Activated CD4-positive, CD25-positive, alpha-beta regulatory T cell (primary cell): ENCODE results near the gene ATRNL1.
"Not testable (repeated sequence)": the region's sequence is repeated elsewhere in the genome, so short reads cannot be mapped to it uniquely, and the experiment has no call there.

Experiments used
- DNase-seq, 4 experiments: peaks; one replicate each; lab custom pipeline; 2025; lab: John Stamatoyannopoulos, UW

The ATRNL1 gene

GRCh38 chr10:115628616-115629015, 535.5 kb downstream of the ATRNL1 start:
- no peak for DNase-seq

DNA sequence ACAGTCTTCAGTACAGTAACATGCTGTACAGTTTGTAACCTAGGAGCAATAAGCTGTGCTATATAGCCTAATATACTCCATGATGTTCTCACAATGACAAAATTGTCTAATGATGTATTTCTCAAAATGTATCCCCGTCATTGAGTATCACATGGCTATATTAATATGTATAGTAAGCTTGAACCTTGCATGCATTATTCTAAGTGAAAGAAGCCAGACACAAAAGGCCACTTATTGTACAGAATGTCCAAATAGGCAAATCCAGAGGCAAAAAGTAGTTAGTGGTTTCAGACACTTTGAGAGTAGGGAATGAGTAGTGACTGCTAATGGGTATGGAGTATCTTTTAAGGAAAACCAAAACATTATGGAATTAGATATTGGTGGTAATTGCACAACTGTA, 545.1 kb downstream of the ATRNL1 start:
- DNase-seq: no peak

- no peak for DNase-seq
These were observed 556.1 kb downstream of the ATRNL1 start for GRCh38 chr10:115649217-115649616.

GRCh38 chr10:115653473-115653872, 560.3 kb downstream of the ATRNL1 start:
- no peak for DNase-seq

GRCh38 chr10:115654961-115655360, 561.8 kb downstream of the ATRNL1 start:
- no peak for DNase-seq

- DNase-seq: no peak
These were observed 564.1 kb downstream of the ATRNL1 start for GRCh38 chr10:115657161-115657860.

DNA sequence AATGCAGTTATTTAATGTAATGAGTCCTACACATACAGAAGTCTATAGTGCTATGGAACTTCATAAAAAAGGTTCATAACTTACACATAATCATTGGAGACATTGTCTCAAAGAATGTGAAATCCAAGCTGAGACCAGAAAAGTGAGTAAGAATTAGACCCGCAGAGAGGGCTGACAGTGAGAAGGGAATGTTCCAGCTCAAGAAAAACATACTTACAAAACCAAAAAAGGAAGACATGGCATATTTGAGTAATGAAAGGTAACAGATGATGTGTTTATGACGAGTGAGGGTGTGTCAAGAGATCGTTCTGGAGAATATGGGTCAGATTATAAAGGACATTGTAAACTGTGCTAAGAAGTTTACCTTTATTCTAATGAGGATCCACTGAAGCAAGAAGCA, 566.5 kb downstream of the ATRNL1 start:
- DNase-seq: no peak

DNA sequence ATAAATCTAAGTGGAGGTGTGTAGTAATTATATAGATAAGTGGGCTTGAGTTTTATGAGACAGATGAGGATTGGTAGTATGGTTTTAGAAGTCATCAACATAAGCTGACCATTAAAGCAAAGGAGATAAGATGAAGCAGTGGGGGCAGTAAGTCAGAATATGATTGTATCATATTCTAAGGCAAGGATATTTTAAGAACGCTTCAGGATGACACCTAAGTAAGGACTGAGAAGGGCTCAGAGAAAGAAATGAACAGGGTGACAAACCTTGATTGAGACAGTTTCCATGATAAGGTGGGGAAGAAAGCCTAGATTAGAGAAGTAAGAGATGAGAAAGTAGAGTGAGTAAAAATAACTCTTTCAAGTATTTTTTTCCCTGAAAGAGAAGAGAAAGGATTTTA, 567.2 kb downstream of the ATRNL1 start:
- no peak for DNase-seq

- no peak for DNase-seq
These were observed 569.3 kb downstream of the ATRNL1 start for GRCh38 chr10:115662422-115662821.

DNA sequence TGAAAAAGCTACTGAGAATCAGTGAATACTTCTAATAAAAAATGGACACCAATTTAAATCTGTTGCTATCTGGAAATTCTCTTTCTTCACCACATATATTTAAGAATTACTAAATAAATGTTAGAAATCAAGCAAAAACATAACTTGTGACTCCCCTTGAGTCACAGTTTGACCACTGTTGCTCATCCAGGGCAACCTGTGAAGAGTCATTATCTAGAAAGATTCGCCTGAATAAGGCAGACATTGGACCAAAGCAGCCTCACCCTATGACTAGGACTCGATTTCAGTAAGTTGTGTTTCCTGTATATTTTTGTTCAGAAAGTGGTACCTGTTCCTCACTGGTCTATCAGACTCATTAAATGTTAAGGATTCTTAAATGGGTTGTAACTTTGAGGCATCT, 572.4 kb downstream of the ATRNL1 start:
- no peak for DNase-seq

DNA sequence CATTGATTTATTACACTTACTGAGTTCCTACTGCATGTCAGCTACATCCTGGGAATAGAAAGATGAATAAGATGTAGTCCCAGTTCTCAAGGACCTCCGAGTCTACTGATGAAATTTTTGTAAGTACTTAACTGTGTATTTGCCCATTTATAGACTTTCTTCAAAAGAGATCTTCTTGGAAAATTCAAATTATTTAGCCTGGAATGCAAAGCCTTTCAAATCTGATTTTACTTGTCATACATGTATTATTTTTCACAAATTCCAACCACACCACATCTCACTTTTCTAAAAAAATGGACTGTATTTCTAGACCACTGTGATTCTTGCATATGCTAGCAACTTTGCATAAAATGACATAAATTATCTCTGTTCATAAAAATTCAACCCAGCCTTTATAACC, 581.3 kb downstream of the ATRNL1 start:
- DNase-seq: no peak

DNA sequence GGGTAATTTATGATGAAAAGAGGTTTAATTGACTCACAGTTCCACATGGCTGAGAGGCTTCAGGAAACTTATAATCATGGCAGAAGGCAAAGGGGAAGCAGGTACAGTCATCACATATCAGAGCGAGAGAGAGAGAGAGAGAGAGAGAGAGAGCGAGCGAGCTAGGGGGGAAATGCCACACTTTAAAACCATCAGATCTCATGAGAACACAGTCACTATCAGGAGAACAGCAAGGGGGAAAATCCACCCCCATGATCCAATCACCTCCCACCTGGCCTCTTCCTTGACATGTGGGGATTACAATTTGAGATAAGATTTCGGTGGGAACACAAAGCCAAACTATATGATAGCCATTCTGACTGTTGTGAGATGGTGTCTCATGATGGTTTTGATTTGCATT, 603.6 kb downstream of the ATRNL1 start:
- DNase-seq: no peak

DNA sequence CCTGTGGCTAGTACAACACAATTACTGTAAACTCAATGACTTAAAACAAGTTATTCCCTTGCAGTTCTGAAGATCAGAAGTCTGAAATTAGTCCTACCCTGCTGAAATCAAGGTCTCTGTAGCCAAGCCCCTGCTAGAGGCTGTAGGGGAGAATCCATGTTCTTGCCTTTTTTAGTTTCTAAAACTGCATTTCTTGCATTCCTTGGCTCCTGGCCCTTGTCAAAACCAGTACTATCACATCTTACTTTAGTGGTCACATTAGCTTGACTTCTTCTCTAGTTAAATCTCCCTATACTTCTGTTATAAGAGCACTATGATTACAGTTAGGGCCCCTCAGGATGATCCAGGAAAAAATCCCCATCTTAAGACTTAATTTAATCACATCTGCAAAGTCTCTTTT, 612.9 kb downstream of the ATRNL1 start:
- no peak for DNase-seq

DNA sequence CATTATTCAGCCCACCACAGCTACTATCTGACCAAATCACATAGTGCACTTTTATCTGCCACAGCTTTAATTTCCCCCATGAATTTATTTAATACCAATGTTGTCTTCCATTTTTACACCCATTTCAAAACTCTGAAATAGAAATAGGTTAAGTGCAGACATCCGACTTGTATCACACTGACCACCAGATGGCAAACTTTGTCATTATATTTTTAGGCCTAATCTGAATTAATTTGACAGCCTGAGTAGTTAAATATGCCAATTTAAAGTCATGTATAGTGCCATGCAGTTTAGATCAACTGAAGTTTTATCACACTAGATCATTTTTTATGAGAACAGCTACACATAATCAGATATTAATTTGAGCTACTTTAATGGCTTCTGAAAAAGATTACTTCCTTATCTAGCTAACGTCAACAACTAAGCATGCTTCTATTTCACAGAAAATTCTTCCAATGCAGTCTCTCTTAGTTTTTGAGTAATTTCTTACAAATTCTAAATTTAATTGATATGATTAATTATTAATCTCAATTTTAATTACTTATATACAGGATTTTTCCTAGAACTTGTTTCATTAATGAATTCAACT, 613.4 kb downstream of the ATRNL1 start:
- no peak for DNase-seq

DNA sequence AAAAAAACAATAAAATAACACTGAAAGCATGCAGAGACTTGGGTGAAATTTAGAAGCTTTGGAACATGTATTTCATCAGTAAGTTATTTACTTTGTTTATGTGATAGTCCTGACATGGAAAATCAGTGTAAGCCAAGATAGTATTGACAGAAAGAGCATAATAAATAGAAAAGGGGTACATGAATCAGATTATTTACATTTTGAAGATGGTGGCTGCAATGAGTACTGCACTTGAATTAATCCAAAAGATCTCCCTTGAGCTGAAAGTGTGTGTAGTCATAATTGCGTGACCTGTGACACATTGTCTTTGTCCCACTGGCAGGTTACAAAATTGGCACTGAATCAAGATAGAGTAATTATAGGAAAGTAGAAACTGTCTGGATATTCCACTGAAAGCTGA, 617.0 kb downstream of the ATRNL1 start:
- no peak for DNase-seq

DNA sequence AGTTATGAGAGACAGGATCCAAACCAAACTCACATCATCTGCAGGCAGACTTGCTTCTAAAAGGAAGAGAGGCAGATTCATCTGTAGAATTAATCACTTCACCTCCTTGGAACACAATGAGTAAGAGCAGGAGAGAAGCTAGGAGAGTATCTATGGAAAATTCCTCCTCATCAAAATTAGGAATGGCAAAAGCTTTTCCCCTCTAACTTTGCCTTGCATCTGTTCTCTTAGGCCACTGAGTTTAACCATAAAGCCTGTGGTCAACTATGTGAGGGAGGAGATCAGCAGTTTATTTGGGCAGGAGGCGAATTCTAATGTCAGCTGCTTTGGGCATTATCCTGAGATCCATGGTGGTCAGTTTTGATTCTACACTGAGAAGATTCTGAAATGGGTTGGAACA, 618.1 kb downstream of the ATRNL1 start:
- no peak for DNase-seq

DNA sequence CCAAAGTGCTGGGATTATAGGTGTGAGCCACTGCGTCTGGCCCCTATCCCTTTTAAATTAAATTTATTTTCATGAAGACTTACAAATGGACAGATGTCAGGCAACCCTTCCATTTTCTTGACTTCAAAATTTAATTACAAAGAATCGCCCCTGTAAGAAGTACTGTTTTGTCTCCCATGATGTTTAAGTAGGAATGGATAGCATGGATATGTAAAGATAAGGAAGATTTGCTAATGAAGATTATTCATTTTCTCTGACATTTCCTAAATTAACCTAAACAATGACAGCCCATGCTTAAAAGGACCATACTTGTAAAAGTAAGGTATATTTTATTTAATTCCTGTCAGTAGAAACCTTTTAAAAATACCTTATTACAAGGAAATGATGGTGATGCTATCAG, 627.0 kb downstream of the ATRNL1 start:
- DNase-seq: no peak

GRCh38 chr10:115727129-115727528, 634.0 kb downstream of the ATRNL1 start:
- DNase-seq: no peak

- no peak for DNase-seq
These were observed 650.9 kb downstream of the ATRNL1 start for GRCh38 chr10:115744089-115744488.

GRCh38 chr10:115745943-115746342, 652.8 kb downstream of the ATRNL1 start:
- no peak for DNase-seq

DNA sequence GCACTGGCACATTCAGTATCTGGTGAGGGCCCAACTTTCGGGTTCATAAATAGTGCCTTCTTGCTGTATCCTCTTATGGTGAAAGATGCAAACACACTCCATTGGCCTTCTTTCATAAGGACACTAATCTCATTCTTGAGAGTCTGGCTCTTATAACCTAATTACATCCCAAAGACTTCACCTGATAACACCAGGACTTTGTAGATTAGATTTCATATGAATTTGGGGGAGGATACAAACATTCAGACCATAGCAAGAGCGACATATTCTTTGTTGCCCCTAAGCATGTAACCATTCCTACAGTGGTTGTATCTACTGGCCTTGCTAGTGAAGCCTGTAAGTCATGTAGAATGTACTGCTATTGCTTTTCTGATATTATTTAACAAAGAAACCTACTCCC, 654.6 kb downstream of the ATRNL1 start:
- no peak for DNase-seq

GRCh38 chr10:115758488-115758887, 665.3 kb downstream of the ATRNL1 start:
- not testable (repeated sequence) for DNase-seq

- DNase-seq: no peak
These were observed 667.0 kb downstream of the ATRNL1 start for GRCh38 chr10:115760131-115760530.

- DNase-seq: no peak
These were observed 668.0 kb downstream of the ATRNL1 start for GRCh38 chr10:115761166-115761565.
